Lower lobe of right lung (tissue), 2 donors: Measurements from ENCODE around the gene LINC00237. TPM values are rescaled to one million over a fixed set of nuclear protein-coding genes. Genes with fewer than 3 reads are reported as not detected.

Experiments used
- ATAC-seq, 2 donors: fragments of 200-7000 bp; cut with Tn5 transposase; one replicate each; pipeline ENCODE4 v1.9.1; 2020 to 2022; ENCODE audit warnings: mild to moderate bottlenecking in 2 of 2, moderate library complexity in 2 of 2
- DNase-seq: peaks from one replicate; pipeline ENCODE4 v3.0.0-alpha.2; 2020
- H3K27ac ChIP-seq: fragments of 200-600 bp; one replicate; pipeline ENCODE4 v1.8.0; 2022
- H3K27me3 ChIP-seq: fragments of 200-600 bp; one replicate; pipeline ENCODE4 v1.8.0; 2022; ENCODE audit warnings: low read depth
- H3K36me3 ChIP-seq: fragments of 200-600 bp; one replicate; pipeline ENCODE4 v1.8.0; 2022; ENCODE audit warnings: mild to moderate bottlenecking
- H3K4me1 ChIP-seq: fragments of 200-600 bp; one replicate; pipeline ENCODE4 v1.8.0; 2022
- H3K4me3 ChIP-seq: fragments of 200-600 bp; one replicate; pipeline ENCODE4 v1.8.0; 2022; ENCODE audit warnings: mild to moderate bottlenecking
- H3K9me3 ChIP-seq: fragments of 200-600 bp; one replicate; pipeline ENCODE4 v1.8.0; 2022
- CTCF ChIP-seq: fragments of 200-600 bp; IDR thresholded peaks from one replicate; pipeline ENCODE4 v1.8.0; 2022; ENCODE audit warnings: antibody characterized with exemption, mild to moderate bottlenecking
- intact Hi-C: fragments of 100-400 bp; cut with DNase I; formaldehyde crosslinking; loops from one replicate; pipeline ENCODE4 v1.11.0; 2022
- total RNA-seq: library from RNA; stranded (reverse); fragmentation: NEBNext Ultra II Directional; extraction: Animal tissue kit (Norgen Biotek cat#: 25700); gene quantifications from one replicate; pipeline ENCODE4 v1.2.1, GENCODE V29; 2021
- donor health status: DM: no; HTN: yes; CAD: no; lungs with severe emphysema.

The LINC00237 gene
- total RNA-seq, 1 donor from 2014 or later, result not detected

GRCh38 chr20:21101932-21102575 lies 4.1 kb downstream of the LINC00237 start:
- intact Hi-C loops, result no loop called here

GRCh38 chr20:21101453-21101931 lies 4.7 kb downstream of the LINC00237 start:
- DNase-seq (no peak), ATAC-seq (peak; percentile 28 to 50)
- TF ChIP-seq CTCF, result no peak
- H3K27ac ChIP-seq, result peak overlapping the region; percentile 74
- no peaks in the 10 kb centered on the region for H3K36me3 ChIP-seq
- peaks cover 96% of the 10 kb centered on the region for H3K27me3 ChIP-seq
- intact Hi-C loops, result no loop called here
- H3K4me3 ChIP-seq, result peak overlapping the region; percentile 53
- peaks cover 50% of the 10 kb centered on the region for H3K4me1 ChIP-seq
- H3K9me3 ChIP-seq, result no peaks in the 10 kb centered on the region

More at GRCh38 chr20:21101932-21102575, 4.1 kb downstream of the LINC00237 start:
- H3K27ac ChIP-seq, result peak overlapping the region; percentile 74
- H3K4me1 ChIP-seq, result peaks cover 50% of the 10 kb centered on the region
- DNase-seq (peak; percentile 51), ATAC-seq (peak; percentile 54)
- peaks cover 95% of the 10 kb centered on the region for H3K27me3 ChIP-seq
- no peaks in the 10 kb centered on the region for H3K9me3 ChIP-seq
- TF ChIP-seq CTCF, result no peak
- H3K36me3 ChIP-seq, result no peaks in the 10 kb centered on the region
- H3K4me3 ChIP-seq, result peak overlapping the region; percentile 53

GRCh38 chr20:21100578-21101452 lies 5.3 kb downstream of the LINC00237 start:
- H3K4me3 ChIP-seq, result peak overlapping the region; percentile 53
- H3K4me1 ChIP-seq, result peaks cover 46% of the 10 kb centered on the region
- H3K9me3 ChIP-seq, result no peaks in the 10 kb centered on the region
- TF ChIP-seq CTCF, result no peak
- peaks cover 91% of the 10 kb centered on the region for H3K27me3 ChIP-seq
- peak; percentile 55 for DNase-seq
- H3K27ac ChIP-seq, result peak overlapping the region; percentile 74
- peak; percentile 4 to 20 for ATAC-seq
- intact Hi-C loops, result no loop called here
- H3K36me3 ChIP-seq, result no peaks in the 10 kb centered on the region

GRCh38 chr20:21099751-21100577 lies 6.2 kb downstream of the LINC00237 start:
- peak overlapping the region; percentile 53 for H3K4me3 ChIP-seq
- ATAC-seq (peak; percentile 51 to 61), DNase-seq (peak; percentile 80)
- H3K4me1 ChIP-seq, result peaks cover 37% of the 10 kb centered on the region
- intact Hi-C loops, result no loop called here
- peak overlapping the region; percentile 74 for H3K27ac ChIP-seq
- H3K36me3 ChIP-seq, result no peaks in the 10 kb centered on the region
- no peaks in the 10 kb centered on the region for H3K9me3 ChIP-seq
- no peak for TF ChIP-seq CTCF
- peaks cover 83% of the 10 kb centered on the region for H3K27me3 ChIP-seq
